Posterior cingulate gyrus (tissue), 11 donors: ENCODE measurements around the gene NAALAD2.
"Not testable (repeated sequence)": the region's sequence is repeated elsewhere in the genome, so short reads cannot be mapped to it uniquely, and the experiment has no call there.

Source experiments
- DNase-seq, 10 donors: peaks; one replicate each; pipeline versions ENCODE4 v3.0.0 to v3.0.0-alpha.2; 2020 to 2021; ENCODE audit warnings: mixed read lengths in 3 of 10
- intact Hi-C: fragments of 100-400 bp; cut with DNase I; formaldehyde crosslinking; loops from one replicate; pipeline ENCODE4 v1.15.1; 2023

The NAALAD2 gene

GRCh38 chr11:90187839-90188238 lies 53.4 kb downstream of the NAALAD2 start:
- intact Hi-C loops, result no loop called here
- no peak for DNase-seq

DNA sequence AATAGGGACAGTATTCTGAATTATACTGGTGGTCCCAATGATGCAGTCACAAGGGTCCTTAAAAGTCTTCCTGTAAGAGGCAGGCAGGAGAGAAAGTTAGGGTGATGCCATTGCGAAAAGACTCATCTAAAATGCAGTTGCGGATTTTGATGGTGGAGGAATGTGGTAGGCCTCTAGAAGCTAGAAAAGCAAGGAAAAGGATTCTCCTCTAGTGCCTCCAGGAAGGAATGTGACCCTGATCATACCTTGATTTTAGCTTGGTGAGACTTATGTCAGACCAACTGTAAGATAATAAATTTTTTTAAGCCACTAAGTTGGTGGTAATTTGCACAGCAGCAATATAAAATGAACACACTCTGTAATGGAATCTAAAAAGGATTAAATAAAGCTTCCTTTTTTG lies 54.5 kb downstream of the NAALAD2 start:
- DNase-seq, result no peak
- intact Hi-C loops, result no loop called here

DNA sequence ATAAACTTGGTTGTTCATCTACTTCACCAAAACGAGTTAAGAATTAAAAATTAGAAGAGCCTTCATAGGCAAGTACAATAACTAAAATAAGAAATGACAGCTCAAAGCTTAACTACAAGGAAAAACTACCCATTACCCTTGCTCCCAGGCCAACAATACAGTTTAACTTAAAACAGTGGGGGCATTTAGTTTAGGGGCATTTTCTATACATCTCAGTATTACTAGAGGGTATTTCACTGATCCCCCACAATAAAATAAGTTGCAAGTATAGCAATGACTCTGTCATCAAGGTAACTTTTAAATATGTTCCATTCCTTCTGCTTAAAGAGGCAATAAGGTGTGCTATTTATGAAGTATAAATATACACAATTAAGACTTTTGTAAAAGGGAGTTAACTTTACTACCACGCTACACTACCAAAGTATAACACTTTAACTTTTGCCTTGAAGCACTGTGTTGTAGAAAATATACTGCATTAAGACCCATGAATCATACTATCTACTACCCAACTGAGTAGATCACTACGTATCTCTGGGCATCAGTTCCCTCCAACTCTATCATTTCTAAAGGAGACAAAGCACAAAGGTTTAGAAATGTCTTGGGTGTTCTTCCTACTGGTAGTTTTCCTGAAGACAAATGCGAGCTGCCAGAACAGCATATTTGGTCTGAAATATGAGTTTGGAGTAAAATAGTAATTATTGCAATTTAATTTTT lies 58.6 kb downstream of the NAALAD2 start:
- no peak for DNase-seq

DNA sequence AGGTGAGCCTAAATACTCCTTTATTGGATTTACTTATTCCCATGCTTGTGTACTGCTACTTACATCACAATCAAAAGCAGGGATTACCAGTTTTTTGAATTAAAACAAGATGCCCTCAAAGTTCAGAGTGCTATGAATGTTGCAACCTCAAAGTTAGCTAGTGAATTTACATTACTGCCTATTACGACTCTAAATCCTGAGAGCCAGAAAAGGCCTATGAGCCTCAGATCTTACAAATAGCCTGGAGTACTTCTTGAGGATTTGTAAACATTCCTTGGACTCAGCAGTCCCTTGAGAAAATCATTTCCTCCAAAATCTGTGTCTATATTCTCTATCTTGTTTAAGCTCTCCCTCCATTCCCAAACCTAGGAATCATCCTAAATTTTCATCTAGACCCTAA lies 62.9 kb downstream of the NAALAD2 start:
- DNase-seq, result no peak
- intact Hi-C loops, result no loop called here

More for the DNA sequence above, 58.6 kb downstream of the NAALAD2 start:
- intact Hi-C loops, result no loop called here

DNA sequence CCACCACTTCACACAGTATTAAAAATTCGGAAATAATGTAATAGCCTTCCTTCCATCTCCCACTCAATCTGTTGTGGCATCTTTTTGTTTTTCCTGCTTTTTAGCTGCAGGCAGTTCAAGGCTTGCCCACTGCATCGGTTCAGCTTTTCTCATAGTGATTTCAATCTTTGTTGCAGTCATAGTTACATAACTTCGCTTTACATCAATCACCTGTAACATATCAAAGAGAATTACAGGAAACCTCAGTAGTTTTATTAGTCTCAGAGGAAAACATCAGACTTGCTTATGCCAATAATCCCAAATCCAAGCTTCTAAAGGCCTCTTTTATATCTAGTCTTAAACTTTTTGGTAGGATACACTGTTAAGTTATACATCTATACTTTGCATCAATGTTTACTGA lies 67.9 kb downstream of the NAALAD2 start:
- intact Hi-C loops, result no loop called here
- DNase-seq, result no peak

DNA sequence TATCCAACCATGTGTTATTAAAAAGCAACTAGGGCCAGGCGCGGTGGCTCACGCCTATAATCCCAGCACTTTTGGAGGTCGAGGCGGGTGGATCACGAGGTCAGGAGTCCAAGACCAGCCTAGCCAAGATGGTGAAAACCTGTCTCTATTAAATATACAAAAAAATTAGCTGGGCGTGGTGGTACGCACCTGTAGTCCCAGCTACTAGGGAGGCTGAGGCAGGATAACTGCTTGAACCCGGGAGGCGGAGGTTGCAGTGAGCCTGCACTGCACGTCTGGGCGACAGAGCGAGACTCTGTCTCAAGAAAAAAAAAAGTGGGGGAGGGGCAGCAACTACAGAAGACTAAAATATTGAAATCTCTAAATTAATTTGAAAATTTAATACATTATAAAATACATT lies 69.9 kb downstream of the NAALAD2 start:
- DNase-seq, result peak in 2 of 10 donors; percentile 55 to 74

DNA sequence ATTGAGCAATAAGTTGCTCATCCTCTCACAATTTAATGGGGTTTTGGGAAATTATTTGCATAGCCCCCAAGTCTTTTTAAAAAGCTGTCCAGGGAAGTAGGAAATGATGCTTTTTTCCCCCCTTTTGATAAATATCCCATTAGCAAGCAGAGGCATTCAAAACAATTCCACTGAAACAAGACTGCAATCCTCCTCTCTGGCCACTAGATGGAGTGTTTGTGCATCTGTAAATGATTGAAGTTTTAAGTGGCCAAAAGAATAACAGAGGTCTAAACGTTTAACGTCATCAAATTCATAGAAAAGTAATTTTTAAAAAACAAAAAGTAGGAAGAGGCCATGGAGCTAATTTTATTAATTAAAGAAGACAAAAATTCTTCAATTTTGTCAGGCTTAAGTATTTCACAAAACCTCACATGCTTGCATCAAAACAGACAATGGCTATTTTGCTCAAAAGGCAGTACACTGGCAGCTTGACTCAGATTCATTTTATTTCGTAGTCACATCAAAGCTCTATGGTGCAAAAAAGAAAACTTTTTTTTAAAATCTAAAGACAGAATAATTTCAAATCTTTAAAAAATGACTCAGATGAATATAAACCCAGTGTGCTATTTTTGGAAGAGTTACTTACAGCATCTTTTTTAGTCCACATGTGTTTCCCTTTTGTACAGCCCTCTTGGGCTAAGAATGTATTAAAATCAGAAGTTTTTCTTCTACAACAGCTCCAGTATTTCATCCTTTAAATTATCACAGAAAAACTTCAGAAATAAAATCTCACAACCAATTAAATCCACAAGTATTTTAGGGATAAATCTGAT lies 70.6 kb downstream of the NAALAD2 start:
- no peak for DNase-seq
- intact Hi-C loops, result no loop called here

More for the DNA sequence above, 69.9 kb downstream of the NAALAD2 start:
- intact Hi-C loops, result no loop called here

DNA sequence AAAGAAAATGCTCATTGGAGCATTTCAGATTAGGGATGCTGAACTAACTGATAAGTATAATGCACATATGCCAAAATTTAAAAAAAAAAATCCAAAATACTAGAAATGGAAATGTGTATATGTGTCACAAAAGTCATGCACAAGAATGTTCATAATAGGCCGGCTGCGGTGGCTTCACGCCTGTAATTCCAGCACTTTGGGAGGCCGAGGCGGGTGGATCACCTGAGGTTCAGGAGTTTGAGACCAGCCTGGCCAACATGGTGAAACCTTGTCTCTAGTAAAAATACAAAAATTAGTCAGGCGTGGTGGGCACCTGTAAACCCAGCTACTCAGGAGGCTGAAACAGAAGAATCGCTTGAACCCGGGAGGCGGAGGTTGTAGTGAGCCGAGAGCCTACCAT lies 73.5 kb downstream of the NAALAD2 start:
- intact Hi-C loops, result not testable (repeated sequence)

DNA sequence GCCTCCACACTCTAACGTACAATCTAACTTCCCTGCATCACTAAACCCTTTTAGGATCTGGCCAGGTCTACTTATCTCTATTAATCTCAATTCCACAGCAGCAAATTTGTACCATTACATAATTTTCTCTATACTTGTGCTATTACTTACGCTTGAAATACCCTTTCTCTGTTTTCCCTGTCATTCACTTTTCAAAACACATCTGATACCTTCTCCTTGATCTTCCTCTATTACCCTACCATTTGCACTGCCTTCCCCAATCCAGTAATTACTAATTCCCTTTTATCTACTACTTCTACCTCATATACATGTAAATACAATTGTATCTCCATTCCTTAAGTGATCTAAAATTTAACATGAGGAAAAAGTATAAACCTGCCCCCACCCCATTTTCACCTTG lies 74.4 kb downstream of the NAALAD2 start:
- DNase-seq, result no peak
- intact Hi-C loops, result no loop called here

More for the DNA sequence above, 73.5 kb downstream of the NAALAD2 start:
- DNase-seq, result peak in 2 of 10 donors; percentile 32 to 64

DNA sequence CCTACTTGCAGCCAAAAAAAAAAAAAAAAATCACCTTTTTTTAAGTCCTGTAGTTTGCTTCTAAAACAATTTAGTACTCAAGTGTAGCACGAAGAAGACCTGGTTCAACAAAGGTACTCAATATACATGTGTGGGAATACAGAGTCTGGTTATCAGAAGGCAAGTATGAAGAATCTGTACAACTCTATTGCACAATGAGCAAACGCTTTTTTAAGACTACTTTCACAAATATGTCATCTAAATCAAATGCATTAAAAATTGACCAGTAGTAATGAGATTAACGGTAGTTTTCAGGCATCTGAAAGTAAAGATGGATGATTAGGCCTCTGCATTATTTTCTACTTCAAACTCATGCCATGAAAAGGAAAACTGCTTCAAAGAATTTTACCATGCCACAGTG lies 78.9 kb downstream of the NAALAD2 start:
- no peak for DNase-seq
- intact Hi-C loops, result no loop called here

DNA sequence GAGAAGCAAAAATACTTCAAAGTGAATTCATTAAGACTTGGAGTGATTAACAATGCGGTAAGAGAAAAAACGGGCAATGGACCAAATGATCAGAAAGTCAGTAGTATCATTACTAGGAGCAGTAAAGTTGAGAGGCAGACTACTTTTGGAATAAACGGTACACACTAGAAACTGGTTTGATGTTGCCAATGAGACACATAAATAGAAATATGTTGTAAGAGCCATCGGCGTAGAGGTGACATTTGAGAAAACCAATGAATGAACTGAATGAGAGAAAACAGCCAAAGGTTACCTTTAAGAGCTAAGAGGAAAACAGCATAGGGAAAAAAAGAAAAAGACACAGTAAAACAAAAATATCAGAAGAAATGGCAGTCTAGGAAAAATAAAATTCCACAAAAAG lies 82.1 kb downstream of the NAALAD2 start:
- DNase-seq, result no peak
- intact Hi-C loops, result no loop called here

- intact Hi-C loops, result no loop called here
These were observed 84.1 kb downstream of the NAALAD2 start for GRCh38 chr11:90218606-90219005.

DNA sequence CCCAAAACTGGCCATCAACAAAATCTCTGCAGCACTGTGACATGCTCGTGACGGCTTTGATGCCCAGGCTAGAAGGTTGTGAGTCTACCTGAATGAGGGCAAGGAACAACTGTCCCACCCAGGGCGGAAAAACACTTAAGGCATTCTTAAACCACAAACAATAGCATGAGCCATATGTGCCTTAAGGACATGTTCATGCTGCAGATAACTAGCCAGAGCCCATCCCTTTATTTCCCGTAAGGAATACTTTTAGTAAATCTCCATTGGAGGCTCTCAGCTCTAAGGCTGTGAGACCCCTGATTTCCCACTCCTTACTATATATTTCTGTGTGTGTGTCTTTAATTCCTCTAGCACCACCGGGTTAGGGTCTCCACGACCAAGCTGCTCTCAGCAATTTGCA lies 85.0 kb downstream of the NAALAD2 start:
- DNase-seq, result no peak
- intact Hi-C loops, result no loop called here

More at GRCh38 chr11:90218606-90219005, 84.1 kb downstream of the NAALAD2 start:
- DNase-seq, result peak in 4 of 10 donors; percentile 20 to 77 (median 60)

DNA sequence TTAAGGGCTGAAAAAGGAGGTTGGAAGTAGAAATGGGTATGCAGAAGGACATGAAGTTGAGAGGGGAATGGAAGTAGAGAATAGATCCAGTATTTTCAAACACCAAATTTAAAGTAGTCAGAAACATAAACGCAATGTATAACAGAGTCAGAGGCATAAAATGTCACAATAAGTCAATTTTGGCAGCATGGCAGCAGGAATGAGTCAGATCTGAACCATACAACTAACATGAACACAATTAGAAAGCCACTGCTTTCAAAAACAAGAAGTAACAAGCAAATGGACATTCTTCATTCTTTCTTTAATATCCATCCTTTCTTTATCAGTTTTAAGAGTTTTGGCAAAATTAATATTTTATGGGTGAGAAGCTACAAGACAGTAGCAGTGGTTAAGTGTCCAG lies 85.9 kb downstream of the NAALAD2 start:
- intact Hi-C loops, result no loop called here
- no peak for DNase-seq

DNA sequence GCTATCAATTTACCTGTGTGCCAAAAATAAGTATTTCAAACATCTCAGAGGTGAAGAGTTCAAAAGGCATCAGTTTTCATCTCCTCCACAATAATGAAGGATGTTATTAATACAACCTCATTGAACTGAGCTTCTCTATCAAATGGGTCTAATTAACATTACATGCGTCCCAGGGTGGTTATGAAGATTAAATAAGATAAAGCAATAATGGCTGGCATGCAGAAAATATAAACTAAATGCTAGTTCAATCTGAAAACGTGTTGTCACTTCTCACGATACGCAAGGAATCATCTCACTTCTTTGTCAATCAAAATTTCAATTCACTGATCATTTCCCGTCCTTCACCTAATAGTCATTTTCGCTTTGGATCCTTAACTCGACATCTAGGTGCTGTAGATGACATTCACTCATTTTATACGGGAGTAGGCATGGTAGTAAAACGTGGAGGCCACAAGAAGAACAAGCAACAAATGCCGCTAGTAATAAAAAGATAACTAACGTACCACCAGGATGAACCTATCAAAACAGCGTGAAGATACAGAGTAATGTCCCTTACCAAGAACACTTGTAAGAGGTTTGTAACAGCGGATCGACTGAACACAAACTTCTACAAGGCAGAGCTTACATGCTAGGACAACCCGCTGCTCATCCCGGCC lies 87.5 kb downstream of the NAALAD2 start:
- intact Hi-C loops, result no loop called here
- no peak for DNase-seq

GRCh38 chr11:90222459-90223247 lies 88.2 kb downstream of the NAALAD2 start, which contains the start of gene CHORDC1:
Gene CHORDC1, minus strand, starts transcription at chr11:90223049. Its CDS starts 95 bp downstream, at chr11:90222954.
- intact Hi-C loops, result no loop called here

GRCh38 chr11:90223248-90223585 lies 88.8 kb downstream of the NAALAD2 start:
- intact Hi-C loops, result no loop called here
- DNase-seq, result no peak

More at GRCh38 chr11:90222459-90223247, 88.2 kb downstream of the NAALAD2 start, which contains the start of gene CHORDC1:
- DNase-seq, result peak; percentile 89 to 99 (median 94)

DNA sequence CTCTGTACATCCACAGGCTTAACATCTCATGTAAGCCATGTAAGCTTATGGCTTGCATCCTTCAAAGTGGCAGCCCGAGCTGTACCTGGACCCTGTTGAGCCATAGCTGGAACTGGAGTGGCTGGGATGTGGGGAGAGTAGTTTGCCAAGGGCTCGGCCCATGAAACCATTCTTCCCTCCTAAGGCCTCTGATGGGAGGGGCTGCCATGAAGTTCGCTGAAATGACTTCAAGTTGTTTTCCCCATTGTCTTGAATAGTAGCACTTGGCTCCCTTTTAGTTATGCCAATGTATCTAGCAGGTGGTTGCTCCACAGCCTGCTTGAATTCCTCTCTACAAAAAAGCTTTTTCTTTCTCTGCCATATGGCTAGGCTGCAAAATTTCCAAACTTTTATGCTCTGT lies 93.6 kb downstream of the NAALAD2 start:
- DNase-seq, result no peak
- intact Hi-C loops, result no loop called here

GRCh38 chr11:90229791-90230190 lies 95.3 kb downstream of the NAALAD2 start:
- intact Hi-C loops, result no loop called here
- no peak for DNase-seq

DNA sequence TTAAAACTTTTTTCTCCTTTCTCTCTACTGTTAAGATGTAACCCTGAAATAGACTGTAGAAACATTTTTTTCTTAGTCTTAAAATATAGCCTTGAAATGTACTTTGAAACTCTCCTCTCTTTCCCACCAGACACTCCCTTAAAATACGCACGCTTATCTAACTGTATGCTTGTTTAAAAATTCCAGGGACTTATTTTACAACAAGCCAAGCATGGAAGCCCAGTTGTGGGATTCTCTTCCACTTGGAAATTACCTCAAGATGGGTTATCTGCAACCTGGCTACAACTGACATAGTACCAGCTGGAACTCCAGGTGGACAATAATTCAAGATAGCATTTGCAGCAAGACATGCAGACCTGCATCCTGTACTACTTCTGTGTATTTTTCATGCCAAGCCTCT lies 100.5 kb downstream of the NAALAD2 start:
- intact Hi-C loops, result no loop called here
- DNase-seq, result no peak
